Panc1 (cell line): Measurements from ENCODE around the gene PIH1D1. TPM values are rescaled to one million over a fixed set of nuclear protein-coding genes. Genes with fewer than 3 reads are reported as not detected.

ENCODE experiments used
- ATAC-seq: fragments of 200-7000 bp; cut with Tn5 transposase; 2 replicates; pipeline ENCODE4 v1.9.1; 2020; ENCODE audit warnings: mild to moderate bottlenecking, moderate library complexity
- BruUV-seq: library from RNA; stranded (reverse); fragments of 400-500 nt; replicated peaks from 2 replicates; lab custom pipeline; 2021; lab: Mats Ljungman, UMichigan
- CTCF ChIA-PET: fragments of 300-600 bp; sonication (Branson Sonifier 250); formaldehyde crosslinking; loops from one replicate; lab custom pipeline; 2022; ENCODE audit warnings: antibody characterized with exemption; lab: Charles Lee
- POLR2A ChIA-PET: fragments of 300-600 bp; sonication (Branson Sonifier 250); formaldehyde crosslinking; loops from one replicate; lab custom pipeline; 2022; ENCODE audit warnings: antibody characterized with exemption; lab: Charles Lee
- DNase-seq: peaks from one replicate; pipeline ENCODE4 v3.0.0-alpha.2; 2010; ENCODE audit warnings: low read depth, low spot score
- H3K27ac ChIP-seq: 2 replicates; pipeline ENCODE4 v1.5.1; 2011; ENCODE audit warnings: mild to moderate bottlenecking, low read length, inconsistent platforms
- H3K27me3 ChIP-seq: fragments of 200-500 bp; sonication (Bioruptor generic); 2 replicates; pipeline ENCODE4 v1.6.0; 2014; ENCODE audit warnings: low read length, inconsistent platforms; ENCODE audit not compliant: control insufficient read depth, insufficient read depth
- H3K36me3 ChIP-seq: fragments of 200-500 bp; sonication (Bioruptor generic); 2 replicates; pipeline ENCODE4 v1.5.1; 2014; ENCODE audit warnings: inconsistent platforms, mild to moderate bottlenecking, low read length, moderate library complexity; ENCODE audit not compliant: control insufficient read depth, insufficient read depth
- H3K4me1 ChIP-seq: 2 replicates; pipeline ENCODE4 v1.5.1; 2011; ENCODE audit warnings: inconsistent platforms, mild to moderate bottlenecking, low read length, moderate library complexity; ENCODE audit not compliant: control insufficient read depth, insufficient read depth
- H3K4me3 ChIP-seq, 2 experiments: 2 replicates each; pipeline ENCODE4 v1.5.1; 2011 to 2012; ENCODE audit warnings: low read depth in 2 of 2, low read length in 2 of 2, mild to moderate bottlenecking in 2 of 2, inconsistent platforms in 1 of 2, moderate library complexity in 1 of 2
- H3K9me3 ChIP-seq: fragments of 200-500 bp; sonication (Bioruptor generic); 2 replicates; pipeline ENCODE4 v1.5.1; 2014; ENCODE audit warnings: low read depth, mild to moderate bottlenecking, inconsistent platforms, low read length, moderate library complexity; ENCODE audit not compliant: control insufficient read depth, insufficient read depth
- CTCF ChIP-seq: fragments of 450-650 bp; IDR thresholded peaks from 2 replicates; pipeline ENCODE4 v1.5.1; 2017; ENCODE audit warnings: mild to moderate bottlenecking
- POLR2AphosphoS5 ChIP-seq: IDR thresholded peaks from 2 replicates; pipeline ENCODE4 v1.6.1; 2012; ENCODE audit warnings: mild to moderate bottlenecking, low read depth, low read length, moderate library complexity
- REST ChIP-seq, 2 experiments: IDR thresholded peaks; 2 replicates each; pipeline ENCODE4 v1.6.1; 2011 to 2012; ENCODE audit warnings: low read depth in 2 of 2, control low read depth in 1 of 2, low read length in 1 of 2, mild to moderate bottlenecking in 1 of 2, moderate library complexity in 1 of 2; ENCODE audit not compliant: insufficient read depth in 1 of 2
- SIN3A ChIP-seq: IDR thresholded peaks from 2 replicates; pipeline ENCODE4 v1.6.1; 2012; ENCODE audit warnings: low read depth, mild to moderate bottlenecking, low read length, moderate library complexity, borderline replicate concordance; ENCODE audit not compliant: insufficient read depth
- TCF7L2 ChIP-seq: IDR thresholded peaks from 2 replicates; pipeline ENCODE4 v1.6.1; 2011; ENCODE audit warnings: mild to moderate bottlenecking, low read depth, low read length, inconsistent platforms
- in situ Hi-C: cut with HindIII; loops from 2 replicates; pipeline ENCODE4 v1.10.0; 2016; ENCODE audit warnings: low sequenced_read_pairs, low pct_unique_long_range_greater_than_20kb
- intact Hi-C: fragments of 100-400 bp; cut with micrococcal nuclease; formaldehyde crosslinking; loops from one replicate; pipeline ENCODE4 v1.10.0; 2022; ENCODE audit not compliant: unreplicated experiment
- total RNA-seq: library from RNA; stranded (reverse); gene quantifications from one replicate; pipeline ENCODE4 v1.2.1, GENCODE V29; 2021; ENCODE audit not compliant: unreplicated experiment

Gene PIH1D1
- total RNA-seq, 1 experiment from 2014 or later: 78.5 TPM

DNA sequence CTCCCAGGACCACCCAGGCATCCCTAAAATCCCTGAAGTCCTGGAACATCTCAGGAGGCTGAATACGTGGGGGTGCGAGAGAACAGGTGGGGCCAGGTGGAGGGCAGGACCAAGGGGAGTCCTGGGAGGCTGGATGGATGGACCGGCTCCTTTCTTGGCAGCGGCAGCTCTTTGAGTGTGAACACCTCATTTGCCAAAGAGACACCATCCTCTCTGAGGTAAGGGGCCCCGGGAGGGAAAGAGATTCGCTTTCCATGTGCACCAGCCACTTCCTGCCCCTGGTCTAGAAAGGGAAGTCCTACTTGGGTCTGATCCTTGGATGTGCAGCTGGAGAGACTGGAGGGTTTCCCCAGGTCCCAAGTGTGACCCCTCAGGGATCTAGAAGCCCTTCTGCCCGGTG lies 44.5 kb downstream of the PIH1D1 start:
- intact Hi-C loops: no loop called here
- DNase-seq: no peak

DNA sequence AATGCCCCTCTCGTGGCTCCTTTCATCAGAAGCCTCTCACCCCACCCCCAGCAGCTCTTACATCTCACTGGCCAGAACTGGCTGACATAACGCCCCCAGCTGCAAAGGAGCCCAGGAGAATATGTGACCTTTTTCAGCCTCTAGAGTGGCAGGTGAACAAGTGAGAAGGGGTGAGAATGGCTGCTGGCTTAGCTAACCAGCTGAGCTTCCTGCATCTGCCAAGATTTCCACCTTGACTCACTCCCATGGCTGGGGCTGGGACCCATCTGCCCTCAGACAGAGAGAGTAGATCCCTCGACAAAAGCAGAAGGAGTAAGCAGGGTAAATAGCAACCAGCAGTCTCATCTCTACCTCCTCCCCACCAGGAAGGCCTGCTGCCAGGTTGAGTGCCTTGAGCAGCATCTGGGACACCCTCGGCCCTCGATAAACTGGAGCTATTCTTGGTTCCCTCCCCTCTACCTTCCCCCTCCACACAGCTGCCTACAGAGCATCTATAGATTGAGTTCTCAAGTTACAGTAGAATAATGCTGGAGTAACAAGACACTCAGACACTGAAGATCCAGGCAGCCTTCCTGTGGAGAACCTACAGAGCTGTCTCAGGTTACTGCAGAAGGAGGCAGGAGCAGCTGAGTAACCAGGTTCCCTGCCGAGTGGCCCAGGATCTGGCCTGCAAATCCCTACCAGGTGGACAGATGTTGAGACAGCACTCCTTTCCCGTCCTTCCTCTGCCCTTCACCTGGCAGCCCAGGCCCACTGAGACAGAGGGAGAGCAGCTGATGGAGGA lies 48.0 kb downstream of the PIH1D1 start:
- H3K27ac ChIP-seq: no peak overlapping the region
- no peak for ATAC-seq
- in situ Hi-C loops: no loop called here
- H3K27me3 ChIP-seq: no peaks in the 10 kb centered on the region
- intact Hi-C loops: no loop called here
- no peak for DNase-seq
- H3K4me1 ChIP-seq: no peaks in the 10 kb centered on the region
- H3K36me3 ChIP-seq: no peaks in the 10 kb centered on the region
- CTCF ChIA-PET: no interaction called here
- POLR2A ChIA-PET: no interaction called here
- no peak overlapping the region for H3K4me3 ChIP-seq
- BruUV-seq: no TSS peak
- TF ChIP-seq CTCF (no peak), POLR2AphosphoS5 (no peak), SIN3A (no peak), TCF7L2 (no peak), REST (IDR thresholded peaks at IDR 0.05; ENCODE audit: insufficient read depth in 1 of 2, low read depth in 2 of 2, low read length in 1 of 2) (no peak)
- H3K9me3 ChIP-seq: no peaks in the 10 kb centered on the region

More for the DNA sequence above, 44.5 kb downstream of the PIH1D1 start:
- Histone ChIP-seq H3K36me3 (no peaks in the 10 kb centered on the region), H3K27ac (no peak overlapping the region), H3K4me1 (no peaks in the 10 kb centered on the region), H3K9me3 (no peaks in the 10 kb centered on the region), H3K27me3 (no peaks in the 10 kb centered on the region), H3K4me3 (no peak overlapping the region)
- no peak for TF ChIP-seq SIN3A
- no peak for TF ChIP-seq POLR2AphosphoS5
- no peak for TF ChIP-seq TCF7L2
- TF ChIP-seq CTCF: no peak
- no peak for TF ChIP-seq REST (IDR thresholded peaks at IDR 0.05; ENCODE audit: insufficient read depth in 1 of 2, low read depth in 2 of 2, low read length in 1 of 2)
- ChIA-PET CTCF (no interaction called here), POLR2A (interaction anchor here (0.6 kb wide), 1 partner anchor 40 kb away, joined by 4 read pairs; no protein-coding TSS in a partner anchor)
- no peak for ATAC-seq
- no TSS peak for BruUV-seq
- in situ Hi-C loops: no loop called here
